ENCODE data around the gene ETV5.

Gene ETV5

DNA sequence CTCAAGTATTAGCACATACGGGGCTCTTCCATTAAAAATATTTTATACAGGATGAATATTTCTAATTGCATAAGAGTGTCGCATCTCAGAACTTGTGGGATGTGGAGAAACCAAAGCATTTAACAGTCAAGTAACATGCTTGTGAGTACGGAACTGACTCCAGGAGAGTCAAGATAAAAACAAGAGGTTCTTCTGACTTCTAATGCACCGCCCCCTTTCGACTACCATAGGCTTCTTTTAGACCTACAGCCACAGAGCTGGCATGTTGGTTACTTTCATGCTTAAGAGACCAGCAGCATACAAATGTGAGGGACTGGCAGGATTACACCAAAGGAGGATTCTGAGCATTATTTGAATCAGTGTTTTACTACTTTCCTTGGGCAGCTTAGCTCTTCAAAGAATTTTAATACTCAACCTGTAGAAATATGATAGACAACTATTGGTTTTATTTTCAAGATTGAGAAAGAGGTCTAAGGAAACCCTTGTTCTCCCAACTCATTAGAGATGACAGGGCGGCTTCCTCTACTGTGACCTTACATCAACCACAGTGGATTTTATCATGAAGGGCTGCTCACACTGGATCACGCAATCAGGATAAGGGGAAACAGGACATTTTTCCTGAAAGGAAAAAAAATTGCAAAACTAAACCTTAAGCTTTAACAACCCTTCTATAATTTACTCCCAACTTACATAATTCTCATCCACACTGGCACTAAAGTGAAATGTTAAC is 14.0 kb downstream of the ETV5 start:
- DNase-seq, result no peak

DNA sequence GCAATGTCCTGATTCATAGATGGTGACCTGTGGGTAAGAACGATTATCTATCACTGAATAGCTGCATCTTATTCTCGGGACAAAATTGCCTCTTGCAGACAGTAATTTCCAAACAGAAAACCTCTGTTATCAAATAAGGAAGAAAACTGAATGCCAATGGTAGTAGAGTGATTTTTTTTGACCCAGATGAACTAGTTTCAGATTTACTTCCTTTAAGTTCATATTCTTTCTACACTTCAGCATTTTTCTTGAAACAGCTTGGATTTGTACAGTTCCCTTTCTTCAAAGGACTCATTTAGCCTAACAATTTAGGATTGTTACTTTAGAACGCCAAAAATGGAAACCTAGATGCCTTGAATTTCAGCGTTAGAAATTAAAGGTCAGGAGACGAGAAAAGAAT is 14.6 kb downstream of the ETV5 start:
- DNase-seq, result no peak

DNA sequence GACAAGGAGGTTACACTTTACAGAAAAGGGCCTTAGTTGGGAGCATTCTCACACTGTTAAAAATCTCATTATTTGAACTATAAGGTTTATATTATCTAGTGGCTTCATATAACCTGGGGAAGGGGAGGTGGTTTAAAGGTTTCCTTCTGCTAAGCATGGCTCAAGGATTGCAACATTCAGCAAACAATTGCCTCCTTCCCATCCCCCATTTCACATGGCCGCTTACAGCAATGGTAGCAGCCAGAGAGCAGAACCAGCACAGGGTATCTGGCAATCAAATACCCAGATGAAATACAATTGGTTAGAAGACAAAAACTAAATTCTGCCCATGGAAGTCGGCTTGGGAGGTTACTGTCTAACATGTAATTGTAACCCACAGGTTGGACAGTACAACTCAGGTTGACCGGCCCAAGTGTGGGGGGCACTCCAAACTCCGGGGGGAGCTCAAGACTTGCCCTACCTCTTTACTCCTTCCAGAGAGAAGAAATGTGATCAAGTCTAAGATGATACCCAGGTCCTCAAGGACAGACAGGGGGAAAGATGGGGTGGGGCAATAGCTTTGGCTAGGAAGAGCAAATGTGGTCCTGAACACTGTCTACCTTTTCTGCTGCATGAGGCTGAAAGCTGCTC is 15.5 kb downstream of the ETV5 start:
- no peak for DNase-seq

DNA sequence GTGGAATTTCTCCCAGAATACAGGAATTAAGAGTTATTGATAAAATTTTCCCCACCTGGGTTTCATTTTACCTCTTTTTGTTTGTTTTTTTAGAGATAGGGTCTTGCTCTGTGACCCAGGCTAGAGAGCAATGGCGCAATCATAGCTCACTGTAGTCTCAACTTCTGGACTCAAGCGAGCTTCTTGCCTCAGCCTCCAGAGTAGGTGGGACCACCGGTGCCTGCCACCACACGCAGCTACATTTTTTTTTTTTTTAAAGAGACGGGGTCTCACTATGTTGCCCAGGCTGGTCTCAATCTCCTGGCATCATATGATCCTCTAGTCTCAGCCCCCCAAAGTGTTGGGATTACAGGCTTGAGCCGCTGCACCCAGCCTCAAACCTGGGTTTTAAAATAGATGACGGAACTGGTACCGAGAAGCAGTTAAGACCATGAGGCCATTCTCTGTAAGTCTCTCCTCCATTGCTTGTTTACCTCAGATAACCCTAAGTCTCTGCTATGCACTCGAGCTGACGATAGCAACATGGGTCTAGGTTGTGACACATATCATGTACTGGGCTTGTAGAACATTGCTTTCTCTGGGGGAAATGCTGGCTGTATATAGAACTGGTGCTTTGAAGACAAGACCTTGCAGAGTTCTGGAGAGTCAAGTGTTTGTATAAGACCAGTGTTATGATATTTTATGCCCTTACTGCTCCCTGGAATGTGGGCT is 16.4 kb downstream of the ETV5 start:
- no peak for DNase-seq

DNA sequence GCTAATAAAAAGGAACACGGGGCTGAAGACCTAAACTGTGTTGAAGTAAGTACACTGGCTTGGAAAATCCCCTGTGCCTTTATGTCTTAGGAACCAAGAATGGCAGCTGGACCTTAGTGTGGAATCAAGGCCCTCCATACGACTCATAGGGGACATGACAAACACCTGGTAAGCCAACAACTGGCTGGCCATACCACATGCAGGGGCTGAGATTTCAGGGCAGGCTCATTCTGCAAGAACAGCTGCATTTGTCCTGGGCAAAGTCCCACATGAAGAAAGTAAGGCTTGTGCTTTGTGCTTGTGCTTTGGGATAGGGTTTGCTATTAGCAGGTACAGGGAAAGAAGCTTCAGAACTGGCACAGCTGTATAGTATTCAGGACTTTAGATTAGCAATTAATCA is 18.0 kb downstream of the ETV5 start:
- DNase-seq, result no peak

DNA sequence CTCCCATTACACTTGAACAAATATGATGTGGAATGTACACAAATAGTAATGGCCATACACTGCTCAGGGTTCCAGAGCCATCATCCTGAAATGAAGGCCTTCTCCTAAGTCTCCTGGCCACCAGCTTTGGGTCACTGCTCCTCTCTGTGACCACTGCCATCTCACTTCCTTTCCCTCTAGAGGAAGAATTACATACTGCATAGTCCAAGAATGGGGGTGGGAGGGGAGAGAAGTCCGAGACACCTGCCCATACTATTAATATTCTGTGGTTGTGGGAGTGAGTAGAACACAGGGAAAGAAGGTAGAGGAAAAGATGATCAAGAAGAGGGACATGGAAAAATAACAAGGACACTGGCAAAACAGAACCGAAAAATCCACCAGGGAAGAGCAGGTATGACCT is 20.6 kb downstream of the ETV5 start:
- DNase-seq, result no peak

DNA sequence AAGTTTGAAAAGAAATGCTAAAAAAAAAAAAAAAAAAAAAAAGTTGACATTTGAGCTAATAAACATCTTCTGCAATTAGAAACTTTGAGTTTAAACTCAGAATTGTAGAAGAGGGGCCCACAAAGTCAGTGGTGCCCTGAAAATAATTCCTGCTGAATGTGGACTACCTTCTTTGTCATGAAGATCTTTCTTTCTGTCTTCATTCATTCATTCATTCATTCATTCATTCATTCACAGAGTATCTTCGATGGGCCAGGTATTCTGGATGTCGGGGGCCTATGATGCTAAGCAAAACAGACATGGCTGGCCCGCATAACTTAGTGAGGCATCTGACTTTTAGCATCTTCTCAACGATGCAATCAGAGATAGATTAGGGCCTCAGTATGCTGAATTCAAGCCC is 24.6 kb downstream of the ETV5 start:
- DNase-seq, result no peak

DNA sequence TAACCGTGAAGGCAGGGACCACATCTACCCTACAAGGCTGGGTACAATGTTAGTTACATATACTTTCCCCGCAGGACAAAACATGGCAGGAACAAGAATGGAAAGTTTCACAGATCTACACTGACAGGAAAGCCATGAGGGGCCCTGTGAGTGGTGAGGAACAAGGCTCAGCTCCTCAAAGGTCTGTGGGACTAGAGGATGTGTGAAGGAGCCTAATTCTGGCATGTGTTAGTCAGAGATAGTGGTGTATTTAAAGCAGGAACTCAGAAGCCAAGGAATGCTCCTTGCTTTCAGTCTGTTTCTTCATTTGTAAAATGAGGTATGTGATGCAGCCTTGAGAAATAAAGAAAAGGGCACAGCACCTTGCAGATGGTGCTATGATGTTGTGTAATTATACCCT is 25.1 kb downstream of the ETV5 start:
- DNase-seq, result no peak

DNA sequence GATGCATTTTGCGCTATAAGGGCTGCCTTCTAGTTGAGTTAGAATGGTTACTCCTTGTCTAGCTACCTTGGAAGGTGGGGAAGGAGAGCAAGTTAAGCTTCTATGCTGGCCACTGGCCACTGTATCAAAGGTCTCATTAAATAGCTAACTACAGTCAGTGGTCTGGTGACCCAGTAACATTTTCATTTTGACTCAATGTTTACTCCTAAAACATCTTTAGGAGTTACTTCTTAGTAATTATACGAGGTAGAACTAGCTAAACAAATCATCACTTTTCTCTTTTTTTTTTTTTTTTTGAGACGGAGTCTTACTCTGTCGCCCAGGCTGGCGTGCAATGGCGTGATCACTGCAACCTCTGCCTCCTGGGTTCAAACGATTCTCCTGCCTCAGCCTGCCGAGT is 26.7 kb downstream of the ETV5 start:
- DNase-seq, result no peak

DNA sequence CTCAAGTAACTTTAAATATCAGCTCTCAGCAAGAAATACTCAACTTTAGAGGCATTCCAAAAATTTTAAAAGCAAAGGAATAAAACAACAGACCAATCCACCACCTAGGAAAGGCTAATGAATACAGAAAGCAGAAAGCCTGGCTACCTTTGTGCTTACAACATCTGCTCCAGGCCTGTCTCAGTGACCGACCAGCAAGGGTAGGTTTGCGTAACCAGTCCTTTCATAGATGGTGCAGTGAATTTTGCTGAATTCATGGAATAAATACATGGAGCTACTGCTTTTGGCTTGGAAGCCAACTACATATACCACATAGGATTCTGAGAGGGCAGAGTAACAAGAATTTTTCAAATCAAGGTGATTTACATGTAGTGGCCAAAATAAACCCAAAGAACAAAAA is 27.2 kb downstream of the ETV5 start:
- DNase-seq, result no peak

DNA sequence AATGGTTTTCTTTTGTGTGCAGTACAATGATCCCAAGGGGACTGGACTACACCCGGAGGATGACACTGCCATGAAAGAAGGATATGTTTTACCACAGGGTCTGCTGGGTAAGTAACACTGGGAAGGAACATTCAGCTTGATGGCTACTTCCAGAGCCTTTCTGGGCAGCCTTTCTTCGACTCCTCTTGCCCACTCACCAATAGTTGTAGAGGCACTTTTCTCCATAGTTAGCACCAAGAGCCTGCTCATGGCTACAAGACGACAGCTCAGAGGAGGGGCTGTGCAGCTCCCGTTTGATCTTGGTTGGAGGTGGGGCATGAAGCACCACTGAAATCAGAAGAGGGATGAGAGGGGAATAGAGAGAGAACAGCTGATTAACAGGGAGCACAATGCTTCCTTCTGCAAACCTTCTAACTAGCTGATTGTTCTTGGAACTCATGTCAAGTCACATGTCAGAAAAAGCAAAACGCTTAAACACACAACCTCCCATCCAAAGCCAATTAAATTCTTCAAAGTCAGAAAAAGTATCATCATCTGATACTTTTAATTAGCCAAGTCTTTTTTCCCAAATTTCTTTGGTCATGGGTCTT is 27.9 kb downstream of the ETV5 start:
- no peak for DNase-seq

DNA sequence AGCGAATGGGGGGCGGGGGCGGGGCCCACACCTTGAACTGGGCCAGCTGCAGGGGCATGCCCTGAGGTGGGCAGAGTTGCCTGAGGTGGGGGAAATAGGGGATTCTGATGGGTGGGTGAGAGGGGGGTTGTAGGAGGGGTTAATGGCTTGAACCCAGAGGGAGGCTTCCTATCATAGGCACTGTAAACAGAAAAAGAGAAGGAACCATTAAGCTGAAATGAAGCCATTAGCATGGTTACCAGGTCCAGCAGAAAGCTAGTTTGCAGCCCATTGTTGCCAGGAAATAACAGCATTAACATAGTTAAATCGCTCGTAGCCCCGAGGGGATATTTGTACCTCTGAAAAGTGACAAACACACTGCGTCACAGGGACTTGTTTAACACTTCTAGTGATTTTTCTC is 29.0 kb downstream of the ETV5 start:
- DNase-seq, result no peak

DNA sequence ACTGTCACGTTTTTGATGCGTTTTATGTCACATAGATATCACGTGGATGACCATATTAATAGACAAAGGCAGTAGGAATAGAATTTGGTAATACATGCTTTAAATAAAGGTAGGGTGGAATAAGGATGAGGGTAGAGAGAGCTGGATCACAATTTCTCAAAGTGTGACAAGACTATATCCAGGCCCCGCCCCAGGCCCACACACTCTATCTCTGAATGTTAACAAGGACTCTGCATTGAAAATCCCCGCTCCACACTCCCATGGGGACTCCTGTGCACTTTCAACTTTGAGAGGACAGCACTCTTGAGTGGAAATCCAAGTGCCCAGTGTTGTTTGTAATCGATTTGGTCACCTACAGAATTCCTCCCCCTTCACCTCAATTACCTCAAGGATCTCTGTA is 31.4 kb downstream of the ETV5 start:
- no peak for DNase-seq

DNA sequence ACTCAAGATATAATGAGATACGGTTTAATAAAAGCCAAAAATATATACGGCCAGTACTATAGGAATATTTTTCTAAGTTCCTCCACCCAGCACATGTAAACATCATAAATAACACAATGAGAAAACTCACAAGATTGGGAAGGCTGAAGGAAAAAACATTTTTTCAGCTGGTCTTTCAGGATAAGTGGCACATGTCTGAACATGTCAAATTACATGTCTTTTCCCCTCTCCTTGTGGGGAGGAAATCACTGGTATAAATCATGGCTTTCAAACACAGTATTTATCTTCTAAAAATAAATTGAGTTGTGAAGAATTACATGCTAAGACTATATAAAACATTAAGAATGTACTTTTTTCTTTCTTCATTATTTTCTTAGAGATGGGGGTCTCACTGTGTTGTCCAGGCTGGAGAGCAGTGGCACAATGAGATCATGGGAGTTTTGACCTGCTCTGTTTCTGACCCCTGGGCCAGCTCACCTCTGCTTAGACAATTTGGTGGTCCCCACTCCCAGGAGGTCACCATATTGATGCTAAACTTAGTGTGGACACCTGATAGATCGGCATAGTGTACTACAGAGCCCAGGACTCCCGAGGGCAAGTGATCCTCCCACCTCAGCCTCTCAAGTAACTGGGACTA is 32.8 kb downstream of the ETV5 start:
- no peak for DNase-seq

DNA sequence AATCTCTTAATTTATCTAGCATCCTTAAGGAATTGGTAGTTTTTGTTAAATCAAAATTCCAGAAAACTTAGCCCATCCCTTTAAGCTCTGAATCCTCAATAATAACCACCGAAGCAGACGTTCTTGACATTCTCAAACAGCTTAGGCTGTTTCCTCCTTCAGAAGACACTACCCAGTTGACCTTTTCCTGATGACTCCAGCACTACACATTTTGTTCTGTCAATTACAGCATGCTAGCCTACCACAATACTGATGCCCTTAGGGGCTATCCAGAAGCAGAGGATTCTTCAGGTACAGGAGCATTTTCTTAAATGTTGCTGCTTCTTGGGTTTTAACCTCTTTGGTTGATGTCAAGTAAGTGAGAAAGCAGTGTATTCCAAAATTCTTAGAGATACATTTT is 33.4 kb downstream of the ETV5 start:
- DNase-seq, result no peak

DNA sequence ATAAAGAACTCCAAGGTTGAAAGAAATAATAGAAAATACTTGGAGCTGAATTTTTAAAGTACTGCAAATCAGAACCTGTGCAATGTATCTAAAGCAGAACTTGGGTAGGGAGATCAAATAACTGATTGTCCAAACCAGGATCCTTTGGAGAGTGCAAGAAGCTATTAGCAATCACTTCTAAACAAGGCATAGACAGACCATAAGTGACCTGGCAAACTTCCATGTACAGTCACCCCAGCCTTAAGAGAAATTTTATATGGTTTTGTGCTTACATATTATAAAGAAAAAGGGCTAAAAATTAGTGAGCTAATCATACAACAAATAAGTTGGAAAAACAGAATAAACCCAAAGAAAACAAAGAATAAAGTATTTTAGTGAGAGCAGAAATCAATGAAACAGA is 35.2 kb downstream of the ETV5 start:
- no peak for DNase-seq

DNA sequence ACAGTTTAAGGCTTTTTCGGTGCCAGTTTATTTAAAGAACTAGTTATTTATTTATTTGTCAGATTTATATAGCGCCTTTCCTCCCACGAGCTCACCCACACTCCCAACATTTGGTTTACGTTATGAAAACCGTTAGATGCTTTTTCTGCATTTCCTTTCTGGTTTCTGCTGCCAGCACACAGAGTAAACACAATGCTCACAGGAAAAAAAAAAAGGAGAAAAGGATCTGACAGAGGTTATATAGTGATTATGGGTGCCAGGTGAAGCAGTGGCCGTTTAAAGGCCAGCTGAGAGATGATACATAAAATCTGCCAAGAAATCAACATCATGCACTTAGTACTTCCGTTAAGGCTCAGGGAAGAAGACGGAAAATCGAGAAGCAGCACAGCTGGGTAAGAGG is 37.9 kb downstream of the ETV5 start:
- no peak for DNase-seq

DNA sequence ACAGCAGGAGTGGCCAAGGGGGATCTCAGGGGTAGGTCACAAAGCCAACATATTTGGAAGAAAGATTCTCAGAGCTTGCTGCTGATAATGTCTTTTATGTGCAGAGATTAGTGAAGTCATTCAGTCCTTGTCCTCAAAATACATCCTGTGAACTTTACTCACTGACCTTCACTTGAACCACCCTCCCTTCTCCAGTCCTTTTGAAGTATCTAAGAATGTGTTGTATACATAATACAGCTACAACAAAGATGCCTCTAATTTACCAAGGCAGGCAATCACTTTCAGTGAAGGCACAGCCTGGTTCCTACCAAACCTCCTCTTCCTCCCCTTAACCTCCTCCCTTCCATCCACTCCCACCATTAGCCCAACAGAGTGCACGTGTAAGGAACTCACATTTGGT is 38.3 kb downstream of the ETV5 start:
- no peak for DNase-seq

DNA sequence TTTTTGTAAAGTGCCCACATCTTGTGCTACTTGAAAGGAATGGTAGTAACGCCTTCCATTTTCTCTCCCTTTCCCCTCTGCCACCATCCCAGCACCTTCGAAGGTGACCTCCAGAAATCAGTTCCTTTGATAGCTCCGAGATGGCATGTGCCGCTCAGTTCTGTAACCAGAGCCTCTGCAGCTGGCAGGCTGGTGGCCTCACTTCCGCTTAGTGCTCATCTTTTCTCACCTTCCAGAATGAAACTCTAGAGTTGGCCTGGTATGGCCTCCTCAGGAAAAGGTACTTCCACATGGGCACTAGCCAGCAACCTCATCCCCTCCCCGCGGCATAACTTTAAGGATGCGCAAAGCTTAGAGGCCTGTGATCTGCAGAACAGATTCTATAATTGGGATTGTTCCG is 38.8 kb downstream of the ETV5 start:
- DNase-seq, result no peak

DNA sequence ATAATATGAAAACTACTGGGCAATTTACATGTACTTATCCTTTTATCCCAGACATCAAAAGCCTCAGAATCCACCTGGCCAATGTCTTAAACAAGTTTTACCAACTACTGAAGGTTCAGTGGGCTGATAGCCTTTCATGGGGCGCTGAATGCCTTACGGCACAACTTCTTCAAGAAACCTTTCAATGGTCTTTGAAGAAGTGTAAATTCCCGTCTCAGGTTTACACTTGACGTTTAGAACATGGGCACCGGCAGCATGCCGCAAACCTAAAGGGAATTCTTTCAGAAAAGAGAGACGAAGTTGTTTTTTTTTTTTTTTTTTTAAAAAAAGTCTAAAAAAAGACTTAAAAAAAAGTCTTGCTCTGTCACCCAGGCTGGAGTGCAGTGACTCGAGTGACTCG is 39.7 kb downstream of the ETV5 start:
- DNase-seq, result no peak

DNA sequence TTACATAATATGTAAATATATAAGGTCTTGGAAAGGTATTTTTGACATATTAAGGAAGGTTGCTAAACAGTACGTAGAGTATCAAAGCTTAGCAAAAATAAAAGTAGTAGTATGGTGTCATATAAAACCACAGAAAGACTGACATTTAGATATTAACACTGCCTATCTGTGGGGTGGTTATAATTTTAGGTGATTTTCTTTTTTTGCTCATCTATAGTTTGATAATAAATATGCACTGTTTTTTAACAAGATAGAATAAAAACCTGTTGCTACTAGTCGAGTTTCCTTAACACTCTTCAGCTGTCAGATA is 40.7 kb downstream of the ETV5 start:
- no peak for DNase-seq

DNA sequence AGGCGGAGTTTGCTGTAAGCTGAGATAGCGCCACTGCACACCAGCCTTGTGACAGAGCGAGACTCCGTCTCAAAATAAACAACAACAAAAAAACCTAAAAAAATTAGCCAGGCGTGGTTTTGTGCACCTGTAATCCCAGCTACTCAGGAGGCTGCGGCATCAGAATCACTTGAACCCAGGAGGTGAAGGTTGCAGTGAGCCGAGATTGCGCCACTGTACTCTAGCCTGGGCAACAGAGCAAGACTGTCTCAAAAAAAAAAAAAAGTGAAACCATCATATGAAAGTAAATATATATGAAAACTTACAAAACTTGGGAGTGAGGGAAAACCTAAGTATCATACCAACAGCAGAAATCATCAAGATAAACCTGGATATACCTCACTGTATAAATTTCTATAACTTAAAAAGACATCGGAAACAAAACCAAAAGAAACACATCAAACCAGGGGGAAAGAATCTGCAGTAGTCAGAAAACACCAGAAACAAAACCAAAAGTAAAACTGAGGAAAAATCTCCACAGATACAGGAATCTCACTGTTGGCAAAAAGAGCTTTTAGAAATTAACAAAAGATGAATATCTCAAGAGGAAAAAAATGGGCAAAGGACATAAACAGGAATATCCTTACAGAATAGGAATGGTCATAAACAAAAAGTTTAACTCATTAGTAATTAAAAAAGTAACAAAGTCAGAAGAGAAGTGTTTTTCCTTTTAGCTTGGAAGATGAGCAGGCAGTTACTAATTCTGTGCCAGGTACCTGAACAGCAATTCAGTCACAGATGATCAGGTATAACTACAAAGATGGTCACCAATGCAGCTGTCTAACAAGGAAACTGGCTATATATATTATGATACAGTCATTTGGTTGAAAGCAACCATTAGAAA is 41.3 kb downstream of the ETV5 start:
- DNase-seq, result peak in 1 of 2 donors; percentile 8

DNA sequence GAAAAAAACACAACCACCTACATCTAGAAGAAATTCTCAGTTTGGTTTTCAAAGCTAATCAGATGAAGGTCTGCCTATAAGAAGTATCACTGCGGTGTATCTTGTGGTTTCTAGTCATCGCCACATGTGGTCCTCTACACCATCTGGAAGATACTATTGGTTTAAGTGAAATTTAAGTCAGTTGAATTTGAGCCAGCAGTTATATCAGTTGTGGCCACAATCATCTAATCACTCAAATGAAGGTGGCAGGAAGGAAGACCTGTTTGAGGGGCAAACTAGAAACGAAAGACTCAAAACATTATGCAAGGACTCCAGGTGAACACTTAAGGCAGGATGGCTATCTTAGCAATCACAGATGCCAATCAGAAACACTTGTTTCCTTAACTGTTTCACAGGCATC is 48.7 kb downstream of the ETV5 start:
- DNase-seq, result peak in 1 of 2 donors; percentile 25
